Sigmoid colon (tissue), 7 donors: ENCODE results near the gene KCTD3. TPM values are rescaled to one million over a fixed set of nuclear protein-coding genes. Genes with fewer than 3 reads are reported as not detected.

Experiments
- DNase-seq: peaks from one replicate; pipeline ENCODE4 v3.0.0-alpha.2; 2019
- H3K27ac ChIP-seq, 4 donors: fragments of 200-600 bp; sonication (generic); one replicate each; pipeline ENCODE4 v1.5.1; 2016 to 2019; ENCODE audit warnings: mild to moderate bottlenecking in 1 of 4
- H3K27me3 ChIP-seq, 3 donors: fragments of 200-600 bp; sonication (generic); one replicate each; pipeline ENCODE4 v1.5.1; 2019; ENCODE audit warnings: mild to moderate bottlenecking in 1 of 3
- H3K36me3 ChIP-seq, 4 donors: fragments of 200-600 bp; sonication (generic); one replicate each; pipeline ENCODE4 v1.5.1; 2016 to 2019
- H3K4me1 ChIP-seq, 4 donors: fragments of 200-600 bp; sonication (generic); one replicate each; pipeline ENCODE4 v1.5.1; 2017 to 2019
- H3K4me3 ChIP-seq, 4 donors: fragments of 200-600 bp; sonication (generic); one replicate each; pipeline ENCODE4 v1.5.1; 2017 to 2019; ENCODE audit warnings: mild to moderate bottlenecking in 2 of 4, moderate library complexity in 1 of 4
- H3K9me3 ChIP-seq, 4 donors: fragments of 200-600 bp in 3 of 4; sonication (generic) in 3 of 4; one replicate each; pipeline versions ENCODE4 v1.5.1 to v1.6.1; 2013 to 2019
- CTCF ChIP-seq, 4 experiments: fragments of 450-650 bp in 3 of 4; fragments of 200-600 bp in 1 of 4; IDR thresholded peaks; one replicate each; pipeline ENCODE4 v1.5.1; 2016 to 2019; ENCODE audit warnings: antibody characterized with exemption in 4 of 4, mild to moderate bottlenecking in 3 of 4, moderate library complexity in 2 of 4
- EP300 ChIP-seq, 4 donors: sonication (generic); formaldehyde crosslinking; IDR thresholded peaks; one replicate each; pipeline ENCODE4 v1.6.1; 2017; ENCODE audit warnings: antibody characterized with exemption in 4 of 4
- POLR2A ChIP-seq, 2 donors: fragments of 450-650 bp; IDR thresholded peaks; one replicate each; pipeline ENCODE4 v1.6.1; 2016; ENCODE audit warnings: antibody characterized with exemption in 2 of 2, mild to moderate bottlenecking in 2 of 2, moderate library complexity in 2 of 2
- POLR2AphosphoS5 ChIP-seq, 4 donors: sonication (generic); formaldehyde crosslinking; IDR thresholded peaks; one replicate each; pipeline ENCODE4 v1.6.1; 2017; ENCODE audit warnings: antibody characterized with exemption in 4 of 4
- WGBS, 2 donors: extraction: QIAGEN DNeasy Blood & Tissue Kit; methylation state at CpG; one replicate each; pipeline ENCODE4 v1.1.7; 2013; 5-methylcytosine and 5-hydroxymethylcytosine counted together
- intact Hi-C: fragments of 100-400 bp; cut with DNase I; formaldehyde crosslinking; loops from one replicate; pipeline ENCODE4 v1.15.1; 2023
- polyA plus RNA-seq, 3 donors: library from polyadenylated mRNA; stranded (reverse); fragments of 200-250 nt; gene quantifications; one replicate each; pipeline ENCODE4 v1.2.3, GENCODE V29; 2013
- total RNA-seq, 4 donors: library from RNA; depleted of rRNA; stranded (reverse); fragments of >200 nt; gene quantifications; one replicate each; pipeline ENCODE4 v1.1.0, GENCODE V29; 2016
- donor health status: healthy with polysubstance abuse.
- donor health status: Bipolar disorder and iron deficiency.
- donor health status: healthy.

Gene KCTD3
- total and polyA plus RNA-seq, 7 donors, result 17.6 to 136 (median 93.0) TPM

- no peak for DNase-seq
- no peak overlapping the region for H3K4me3 ChIP-seq
- intact Hi-C loops, result no loop called here
- WGBS, 2 donors, result 82% methylated on average over 5 of the region's 5 CpGs
- no peak overlapping the region for H3K27ac ChIP-seq
- no peaks in the 10 kb centered on the region for H3K4me1 ChIP-seq
- TF ChIP-seq POLR2A (IDR thresholded peaks at IDR 0.05), result no peak
- no peak for TF ChIP-seq EP300 (IDR thresholded peaks at IDR 0.05)
- TF ChIP-seq POLR2AphosphoS5 (IDR thresholded peaks at IDR 0.05), result no peak
- TF ChIP-seq CTCF (IDR thresholded peaks at IDR 0.05), result no peak
- no peaks in the 10 kb centered on the region for H3K27me3 ChIP-seq
- no peaks in the 10 kb centered on the region for H3K9me3 ChIP-seq
- peaks cover 0 to 84% (median 22%) of the 10 kb centered on the region in 4 donors for H3K36me3 ChIP-seq
Measured at GRCh38 chr1:215583185-215583749, 16.2 kb downstream of the KCTD3 start.

- Histone ChIP-seq H3K4me3 (no peak overlapping the region), H3K27ac (no peak overlapping the region), H3K36me3 (peaks cover 0 to 80% (median 17%) of the 10 kb centered on the region in 4 donors), H3K4me1 (no peaks in the 10 kb centered on the region), H3K27me3 (no peaks in the 10 kb centered on the region), H3K9me3 (no peaks in the 10 kb centered on the region)
- intact Hi-C loops, result no loop called here
- WGBS, 2 donors, result 92 to 95% methylated on average over 1 of the region's 1 CpG
- no peak for DNase-seq
- TF ChIP-seq POLR2AphosphoS5 (IDR thresholded peaks at IDR 0.05), result no peak
Measured at GRCh38 chr1:215584389-215584788, 17.3 kb downstream of the KCTD3 start.

- no peak for TF ChIP-seq EP300 (IDR thresholded peaks at IDR 0.05)
- TF ChIP-seq POLR2AphosphoS5 (IDR thresholded peaks at IDR 0.05), result no peak
- no peak for TF ChIP-seq CTCF (IDR thresholded peaks at IDR 0.05)
- no peak for TF ChIP-seq POLR2A (IDR thresholded peaks at IDR 0.05)
- intact Hi-C loops, result no loop called here
- WGBS, 2 donors, result 86 to 87% methylated on average over 4 of the region's 4 CpGs
- Histone ChIP-seq H3K27me3 (no peaks in the 10 kb centered on the region), H3K9me3 (no peaks in the 10 kb centered on the region), H3K27ac (no peak overlapping the region), H3K36me3 (peaks cover 0 to 51% (median 10%) of the 10 kb centered on the region in 4 donors), H3K4me1 (peaks cover 0 to 18% (median 11%) of the 10 kb centered on the region in 4 donors), H3K4me3 (no peak overlapping the region)
- no peak for DNase-seq
Measured at GRCh38 chr1:215589650-215590435, 22.7 kb downstream of the KCTD3 start.

- no peak for DNase-seq
- H3K36me3 ChIP-seq, result peaks cover 0 to 50% (median 12%) of the 10 kb centered on the region in 4 donors
- H3K27me3 ChIP-seq, result no peaks in the 10 kb centered on the region
- H3K9me3 ChIP-seq, result no peaks in the 10 kb centered on the region
- no peak overlapping the region for H3K27ac ChIP-seq
- TF ChIP-seq CTCF (IDR thresholded peaks at IDR 0.05) (no peak), POLR2AphosphoS5 (IDR thresholded peaks at IDR 0.05) (no peak), POLR2A (IDR thresholded peaks at IDR 0.05) (no peak), EP300 (IDR thresholded peaks at IDR 0.05) (no peak)
- intact Hi-C loops, result no loop called here
- H3K4me3 ChIP-seq, result no peak overlapping the region
- H3K4me1 ChIP-seq, result peaks cover 0 to 28% (median 15%) of the 10 kb centered on the region in 4 donors
- 91 to 96% methylated on average over 4 of the region's 4 CpGs for WGBS, 2 donors
Measured at GRCh38 chr1:215590779-215591491, 23.8 kb downstream of the KCTD3 start.

- no peaks in the 10 kb centered on the region for H3K27me3 ChIP-seq
- TF ChIP-seq CTCF (IDR thresholded peaks at IDR 0.05) (no peak), EP300 (IDR thresholded peaks at IDR 0.05) (no peak), POLR2AphosphoS5 (IDR thresholded peaks at IDR 0.05) (no peak), POLR2A (IDR thresholded peaks at IDR 0.05) (no peak)
- H3K4me1 ChIP-seq, result peaks cover 0 to 53% (median 18%) of the 10 kb centered on the region in 4 donors
- 77 to 83% methylated on average over 3 of the region's 3 CpGs for WGBS, 2 donors
- H3K36me3 ChIP-seq, result peaks cover 0 to 49% (median 4%) of the 10 kb centered on the region in 4 donors
- H3K4me3 ChIP-seq, result no peak overlapping the region
- DNase-seq, result no peak
- no peak overlapping the region for H3K27ac ChIP-seq
- H3K9me3 ChIP-seq, result no peaks in the 10 kb centered on the region
- intact Hi-C loops, result no loop called here
Measured at GRCh38 chr1:215594640-215595039, 27.5 kb downstream of the KCTD3 start.
